Epithelial cell of proximal tubule (primary cell): ENCODE measurements around the gene SLC35B2. TPM values are rescaled to one million over a fixed set of nuclear protein-coding genes. Genes with fewer than 3 reads are reported as not detected.

Source experiments
- DNase-seq: peaks from one replicate; pipeline ENCODE4 v3.0.0-alpha.2; 2011; ENCODE audit warnings: low read depth
- H3K4me3 ChIP-seq: 2 replicates; pipeline ENCODE4 v1.5.1; 2011; ENCODE audit warnings: low read depth, mild to moderate bottlenecking, low read length
- CTCF ChIP-seq: conservative IDR thresholded peaks from 2 replicates; pipeline ENCODE4 v1.5.1; 2012; ENCODE audit warnings: low read depth, mild to moderate bottlenecking, low read length
- total RNA-seq: library from RNA; depleted of rRNA; stranded (reverse); fragments of >200 nt; gene quantifications from 2 replicates; pipeline ENCODE4 v1.2.3, GENCODE V29; 2015

The SLC35B2 gene
- total RNA-seq, 1 donor from 2014 or later = 70.9 TPM

GRCh38 chr6:44257753-44258324, 511 bp upstream of the SLC35B2 start:
- H3K4me3 ChIP-seq = peak overlapping the region; percentile 87
- TF ChIP-seq CTCF = no peak
- DNase-seq = no peak

- H3K4me3 ChIP-seq = peak overlapping the region; percentile 87
- DNase-seq = no peak
- TF ChIP-seq CTCF = no peak
Observed at GRCh38 chr6:44256775-44257024, 628 bp downstream of the SLC35B2 start.

GRCh38 chr6:44255871-44256774, 1.2 kb downstream of the SLC35B2 start:
- no peak for DNase-seq
- no peak for TF ChIP-seq CTCF

GRCh38 chr6:44255105-44255808, 2.1 kb downstream of the SLC35B2 start:
- no peak for DNase-seq
- no peak for TF ChIP-seq CTCF
- peak overlapping the region; percentile 87 for H3K4me3 ChIP-seq

More at GRCh38 chr6:44255871-44256774, 1.2 kb downstream of the SLC35B2 start:
- H3K4me3 ChIP-seq = peak overlapping the region; percentile 87

DNA sequence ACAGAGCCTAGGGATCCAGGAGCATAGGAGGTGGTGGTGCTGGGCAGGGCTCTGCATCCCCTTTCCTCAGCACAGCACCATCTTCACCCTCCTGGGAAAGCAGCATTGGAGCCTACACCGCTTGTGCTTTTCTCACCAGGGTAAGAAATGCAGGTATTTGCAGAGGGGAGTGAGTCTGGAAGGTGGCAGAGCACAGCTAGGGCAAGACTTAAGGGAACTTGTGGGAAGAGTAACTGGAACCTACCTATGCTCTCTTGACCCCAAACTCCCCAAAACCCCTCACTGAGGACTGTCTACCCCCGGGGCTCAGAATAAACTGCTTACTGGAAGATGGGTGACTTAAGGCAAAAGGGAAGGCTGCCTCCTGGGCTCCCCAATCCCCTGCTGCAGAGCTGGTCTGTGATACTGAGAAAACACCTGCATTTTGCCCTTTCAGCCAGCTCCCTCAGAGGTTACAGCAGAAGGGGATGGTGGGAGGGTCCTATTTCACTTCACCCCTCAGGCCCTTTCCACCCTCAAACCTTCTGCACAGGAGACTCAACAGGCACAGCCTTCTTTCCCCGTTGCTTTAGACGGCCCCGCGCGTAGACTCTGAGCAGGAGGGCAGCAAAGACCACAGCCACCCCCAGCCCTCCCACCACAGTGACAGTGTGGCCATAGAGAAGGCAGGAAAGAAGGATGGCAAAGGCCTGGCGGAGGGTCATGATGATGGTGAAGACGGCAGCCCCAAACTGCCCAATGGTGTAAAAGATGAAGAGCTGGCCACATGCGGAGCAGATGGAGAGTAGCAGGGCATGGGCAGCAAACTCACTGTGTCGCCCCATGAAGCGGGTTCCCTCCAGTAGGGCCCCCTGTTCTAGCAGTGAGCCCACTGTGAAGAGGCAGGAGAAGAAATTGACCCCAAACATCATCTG, 2.9 kb downstream of the SLC35B2 start:
- H3K4me3 ChIP-seq = no peak overlapping the region
- no peak for TF ChIP-seq CTCF
- no peak for DNase-seq

GRCh38 chr6:44253307-44254101, 3.8 kb downstream of the SLC35B2 start:
- DNase-seq = no peak
- TF ChIP-seq CTCF = peak; percentile 62
- no peak overlapping the region for H3K4me3 ChIP-seq
